ENCODE measurements around the gene ZNF556.

The ZNF556 gene

DNA sequence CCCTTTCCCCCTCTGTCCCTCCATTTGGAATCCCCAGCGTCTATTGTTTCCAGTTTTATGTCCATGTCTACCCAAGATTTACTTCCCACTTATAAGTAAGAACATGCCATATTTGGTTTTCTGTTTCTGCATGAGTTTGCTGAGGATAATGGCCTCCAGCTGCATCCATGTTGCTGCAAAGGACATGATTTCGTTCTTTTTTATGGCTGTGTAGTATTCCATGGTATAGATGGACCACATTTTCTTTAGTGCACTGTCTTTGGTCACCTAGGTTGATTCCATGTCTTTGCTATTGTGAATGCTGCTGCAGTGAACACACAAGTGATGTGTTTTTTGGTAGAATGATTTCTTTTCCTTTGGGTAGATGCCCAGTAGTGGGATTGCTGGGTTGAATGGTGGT is 22.0 kb upstream of the ZNF556 start:
- TF ChIP-seq, protein P1, sequence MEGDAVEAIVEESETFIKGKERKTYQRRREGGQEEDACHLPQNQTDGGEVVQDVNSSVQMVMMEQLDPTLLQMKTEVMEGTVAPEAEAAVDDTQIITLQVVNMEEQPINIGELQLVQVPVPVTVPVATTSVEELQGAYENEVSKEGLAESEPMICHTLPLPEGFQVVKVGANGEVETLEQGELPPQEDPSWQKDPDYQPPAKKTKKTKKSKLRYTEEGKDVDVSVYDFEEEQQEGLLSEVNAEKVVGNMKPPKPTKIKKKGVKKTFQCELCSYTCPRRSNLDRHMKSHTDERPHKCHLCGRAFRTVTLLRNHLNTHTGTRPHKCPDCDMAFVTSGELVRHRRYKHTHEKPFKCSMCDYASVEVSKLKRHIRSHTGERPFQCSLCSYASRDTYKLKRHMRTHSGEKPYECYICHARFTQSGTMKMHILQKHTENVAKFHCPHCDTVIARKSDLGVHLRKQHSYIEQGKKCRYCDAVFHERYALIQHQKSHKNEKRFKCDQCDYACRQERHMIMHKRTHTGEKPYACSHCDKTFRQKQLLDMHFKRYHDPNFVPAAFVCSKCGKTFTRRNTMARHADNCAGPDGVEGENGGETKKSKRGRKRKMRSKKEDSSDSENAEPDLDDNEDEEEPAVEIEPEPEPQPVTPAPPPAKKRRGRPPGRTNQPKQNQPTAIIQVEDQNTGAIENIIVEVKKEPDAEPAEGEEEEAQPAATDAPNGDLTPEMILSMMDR (IDR thresholded peaks at IDR 0.05; ENCODE audit: low read length, missing control alignments), result no peak
- no peak overlapping the region for H3K4me3 ChIP-seq (replicated peaks; ENCODE audit: low read depth, low read length)
- DNase-seq (ENCODE audit: low read depth), result no peak

DNA sequence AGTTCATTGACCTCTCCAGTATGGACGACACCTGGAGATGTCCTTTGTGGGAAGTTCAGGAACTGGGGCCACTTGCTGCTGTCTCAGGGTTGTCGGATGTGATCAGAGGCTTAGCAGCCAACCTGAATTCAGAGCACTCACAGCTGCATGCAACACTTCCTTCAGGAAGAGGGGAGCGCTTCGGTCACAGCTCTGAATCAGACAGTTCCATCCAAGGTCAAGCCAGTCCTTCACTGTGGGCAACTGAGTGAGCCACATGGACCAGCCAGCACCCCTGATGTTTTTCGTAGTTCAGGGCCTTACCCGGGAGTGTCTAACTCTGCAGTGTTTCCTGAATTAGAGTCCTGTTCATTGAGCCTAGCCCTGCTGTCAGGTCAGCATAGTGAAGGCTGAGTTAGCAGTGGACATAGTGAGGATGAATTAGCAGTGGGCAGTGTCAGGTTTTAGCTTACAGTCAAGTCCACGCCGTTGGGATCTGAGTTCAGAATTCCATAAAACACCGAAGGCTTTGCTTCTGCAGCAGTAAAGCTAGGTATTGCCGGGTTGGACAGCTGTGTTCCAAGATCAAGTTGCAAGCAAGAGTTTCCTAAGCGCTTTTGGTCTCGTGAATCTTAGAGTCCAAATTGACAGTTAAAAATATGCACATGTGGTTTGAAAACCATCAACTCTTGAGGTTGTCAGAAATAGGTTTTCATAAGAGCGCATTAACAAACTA is 20.8 kb upstream of the ZNF556 start:
- TF ChIP-seq, protein P1 (IDR thresholded peaks at IDR 0.05; ENCODE audit: low read length, missing control alignments), result no peak
- DNase-seq (ENCODE audit: low read depth), result no peak
- no peak overlapping the region for H3K4me3 ChIP-seq (replicated peaks; ENCODE audit: low read depth, low read length)

DNA sequence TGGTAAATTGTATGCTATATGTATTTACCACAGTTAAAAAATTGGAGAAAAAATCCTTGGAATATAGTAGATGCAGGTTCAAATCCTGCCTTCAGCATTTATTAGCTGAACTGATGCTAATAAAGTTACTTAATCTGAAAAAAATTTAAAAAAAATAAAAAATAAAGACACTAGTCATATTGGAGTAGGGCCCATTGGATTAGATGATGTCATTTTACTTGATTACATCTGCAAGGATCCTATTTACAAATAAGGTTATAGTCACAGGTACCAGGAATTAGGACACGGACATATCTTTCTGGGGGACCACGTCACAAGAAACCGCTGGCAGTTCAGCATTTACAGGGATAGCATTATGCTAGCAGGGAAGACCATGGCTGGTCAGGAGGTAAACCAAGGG is 19.6 kb upstream of the ZNF556 start:
- TF ChIP-seq, protein P1 (IDR thresholded peaks at IDR 0.05; ENCODE audit: low read length, missing control alignments), result no peak
- no peak for DNase-seq (ENCODE audit: low read depth)
- no peak overlapping the region for H3K4me3 ChIP-seq (replicated peaks; ENCODE audit: low read depth, low read length)

DNA sequence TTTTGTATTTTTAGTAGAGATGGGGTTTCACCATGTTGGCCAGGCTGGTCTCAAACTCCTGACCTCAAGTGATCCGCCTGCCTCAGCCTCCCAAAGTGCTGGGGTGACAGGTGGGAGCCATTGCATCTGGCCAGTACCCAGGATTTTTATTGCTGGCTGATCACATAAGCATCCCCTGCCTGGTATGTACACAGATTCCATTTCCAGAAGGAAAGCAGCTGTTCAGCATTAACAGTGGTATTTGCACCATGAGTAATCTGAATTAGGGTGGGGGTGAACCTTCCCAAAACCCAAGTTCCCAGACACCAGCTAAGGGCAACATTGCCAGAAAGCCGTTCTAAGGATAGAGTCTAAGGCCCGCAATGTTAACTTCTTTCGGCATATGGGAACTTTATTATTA is 18.5 kb upstream of the ZNF556 start:
- no peak overlapping the region for H3K4me3 ChIP-seq (replicated peaks; ENCODE audit: low read depth, low read length)
- TF ChIP-seq, protein P1 (IDR thresholded peaks at IDR 0.05; ENCODE audit: low read length, missing control alignments), result no peak
- no peak for DNase-seq (ENCODE audit: low read depth)

DNA sequence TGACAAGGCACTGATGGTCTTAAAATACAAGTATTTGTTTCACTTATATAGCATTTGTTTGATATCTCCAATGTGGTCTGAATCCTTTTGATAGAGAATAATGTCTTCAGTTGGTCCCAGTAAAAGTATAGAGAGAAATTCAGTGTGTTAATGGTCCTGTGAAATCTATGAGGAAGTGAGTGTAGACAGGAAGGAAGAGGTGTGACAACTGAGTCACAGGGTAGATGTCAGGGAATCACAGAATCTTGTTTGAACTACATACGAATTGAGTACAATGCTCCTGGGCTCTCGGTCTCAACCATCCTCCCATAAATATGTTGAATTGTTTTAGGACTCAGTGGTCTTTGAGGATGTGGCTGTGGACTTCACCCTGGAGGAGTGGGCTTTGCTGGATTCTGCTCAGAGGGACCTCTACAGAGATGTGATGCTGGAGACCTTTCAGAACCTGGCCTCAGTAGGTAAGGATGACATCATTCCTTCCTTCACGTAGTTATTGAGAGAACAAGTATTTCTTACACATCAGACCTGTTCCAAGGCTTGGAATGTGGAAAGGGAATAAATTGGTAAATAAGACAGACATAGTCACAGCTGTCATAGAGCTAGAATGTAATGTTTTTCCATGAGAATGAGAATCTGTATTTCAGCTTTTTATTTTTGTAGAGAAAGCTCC is 16.7 kb upstream of the ZNF556 start:
- H3K4me3 ChIP-seq (replicated peaks; ENCODE audit: low read depth, low read length), result no peak overlapping the region
- TF ChIP-seq, protein P1 (IDR thresholded peaks at IDR 0.05; ENCODE audit: low read length, missing control alignments), result no peak
- DNase-seq (ENCODE audit: low read depth), result no peak

DNA sequence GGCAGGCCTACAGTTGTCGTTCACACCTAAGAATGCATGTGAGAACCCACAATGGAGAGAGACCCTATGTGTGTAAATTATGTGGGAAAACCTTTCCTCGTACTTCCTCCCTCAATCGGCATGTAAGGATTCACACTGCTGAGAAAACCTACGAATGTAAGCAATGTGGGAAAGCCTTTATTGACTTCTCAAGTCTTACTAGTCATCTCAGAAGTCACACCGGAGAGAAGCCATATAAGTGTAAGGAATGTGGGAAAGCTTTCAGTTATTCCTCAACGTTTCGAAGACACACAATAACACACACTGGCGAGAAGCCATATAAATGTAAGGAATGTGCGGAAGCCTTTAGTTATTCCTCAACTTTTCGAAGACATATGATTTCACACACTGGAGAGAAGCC is 14.5 kb upstream of the ZNF556 start:
- TF ChIP-seq, protein P1 (IDR thresholded peaks at IDR 0.05; ENCODE audit: low read length, missing control alignments), result no peak
- no peak for DNase-seq (ENCODE audit: low read depth)
- no peak overlapping the region for H3K4me3 ChIP-seq (replicated peaks; ENCODE audit: low read depth, low read length)

Data from fibroblast of pulmonary artery (primary cell).